D721Med (cell line): Measurements from ENCODE around the gene LSM4.
"Not testable (repeated sequence)": the region's sequence is repeated elsewhere in the genome, so short reads cannot be mapped to it uniquely, and the experiment has no call there.

Experiments used
- DNase-seq: peaks from one replicate; pipeline ENCODE4 v3.0.0; 2011; ENCODE audit warnings: low spot score; ENCODE audit not compliant: insufficient read length
- FAIRE-seq: peaks from 2 replicates; lab custom pipeline; 2011; peaks lifted over from hg19 to GRCh38; lab: Jason Lieb, UNC
- CTCF ChIP-seq: IDR thresholded peaks from 2 replicates; pipeline ENCODE4 v1.5.1; 2012; ENCODE audit warnings: mild to moderate bottlenecking, control low read depth; ENCODE audit not compliant: insufficient read depth; ENCODE audit errors: missing control alignments

The LSM4 gene

GRCh38 chr19:18322759-18323460 is at the start of gene LSM4:
Gene LSM4 (minus strand): TSS chr19:18323076. CDS start chr19:18323020, 56 bp downstream.
- DNase-seq (peak; percentile 99), FAIRE-seq (no peak)
- peak; percentile 17 for TF ChIP-seq CTCF

- FAIRE-seq (no peak), DNase-seq (no peak)
- TF ChIP-seq CTCF: no peak
Observed at GRCh38 chr19:18368504-18369222, 45.8 kb upstream of the LSM4 start.

GRCh38 chr19:18366021-18366435 is 43.2 kb upstream of the LSM4 start:
- DNase-seq: no peak
- no peak for FAIRE-seq
- TF ChIP-seq CTCF: no peak

DNA sequence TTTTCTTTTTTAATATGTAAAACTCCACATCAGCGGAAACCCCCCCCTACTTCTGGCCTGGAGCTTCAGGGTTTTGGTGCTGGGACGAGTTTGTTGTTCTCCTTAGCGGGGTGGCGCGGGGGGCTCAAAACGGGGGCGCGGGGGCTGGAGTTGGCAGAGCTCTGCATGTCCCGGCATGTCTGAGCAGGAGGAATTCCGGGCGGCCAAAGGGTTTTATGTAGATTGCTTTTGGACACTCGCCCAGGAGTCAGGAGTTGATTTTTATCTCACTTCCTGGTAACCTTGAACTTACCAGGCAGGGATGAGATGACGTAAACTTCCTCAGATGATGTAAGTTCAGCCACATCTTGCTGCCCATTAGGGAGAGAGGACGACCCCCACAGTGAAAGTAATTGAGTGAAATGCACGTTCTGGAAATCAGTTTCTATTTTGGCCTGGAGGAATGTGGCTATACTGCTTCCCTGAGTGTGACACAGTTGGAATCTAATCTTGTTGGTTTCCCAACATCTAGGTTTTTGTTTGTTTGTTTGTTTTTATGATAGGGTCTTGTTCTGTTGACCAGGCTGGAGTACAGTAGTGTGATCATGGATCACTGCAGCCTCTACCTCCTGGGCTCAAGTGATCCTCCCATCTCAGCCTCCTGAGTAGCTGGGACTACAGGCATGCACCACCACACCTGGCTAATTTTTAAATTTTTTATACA is 42.1 kb upstream of the LSM4 start:
- no peak for TF ChIP-seq CTCF
- no peak for FAIRE-seq
- no peak for DNase-seq

GRCh38 chr19:18364277-18364825 is 41.5 kb upstream of the LSM4 start:
- not testable (repeated sequence) for FAIRE-seq, DNase-seq

DNA sequence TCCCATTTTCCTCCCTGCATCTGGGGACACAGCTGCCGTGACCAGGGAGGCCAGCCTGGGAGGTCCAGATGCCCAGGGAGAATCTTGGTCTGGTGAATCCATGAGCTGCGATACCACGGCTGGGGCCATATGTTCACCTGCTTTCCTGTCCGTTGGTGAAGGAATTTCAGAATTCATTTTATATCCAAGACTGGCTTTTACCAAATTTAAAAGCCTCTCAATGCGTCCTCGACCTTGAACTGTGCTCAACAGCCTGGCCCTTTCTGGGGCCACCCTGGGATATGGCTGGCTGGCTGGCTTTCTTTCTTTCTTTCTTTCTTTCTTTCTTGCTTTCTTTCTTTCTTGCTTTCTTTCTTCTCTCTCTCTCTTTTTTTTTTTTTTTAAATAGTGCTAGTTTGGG is 40.9 kb upstream of the LSM4 start:
- FAIRE-seq: no peak
- no peak for TF ChIP-seq CTCF
- no peak for DNase-seq

DNA sequence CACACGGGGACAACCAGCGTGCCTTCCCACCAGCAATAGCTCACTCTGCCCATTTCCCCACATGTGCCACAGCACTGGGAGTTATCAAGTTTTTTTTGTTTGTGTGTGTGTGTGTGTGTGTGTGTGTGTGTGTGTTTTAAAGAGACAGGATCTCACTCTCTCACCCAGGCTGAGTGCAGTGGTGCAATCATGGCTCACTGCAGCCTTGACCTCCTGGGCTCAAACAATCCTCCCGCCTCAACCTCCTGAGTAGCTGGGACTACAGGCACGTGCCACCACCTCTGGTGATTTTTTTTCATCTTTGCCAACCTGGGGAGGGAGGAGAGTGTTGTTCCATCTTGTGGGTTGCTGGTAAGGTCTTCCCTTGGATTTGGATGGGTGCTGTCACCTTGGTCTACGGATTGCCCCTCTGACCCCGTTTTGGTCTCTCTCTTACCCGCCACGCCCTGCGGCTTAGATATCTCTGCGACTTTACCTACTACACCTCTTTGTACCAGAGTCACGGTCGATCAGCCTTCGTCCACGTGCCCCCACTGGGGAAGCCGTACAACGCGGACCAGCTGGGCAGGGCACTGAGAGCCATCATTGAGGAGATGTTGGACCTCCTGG is 40.2 kb upstream of the LSM4 start:
- no peak for DNase-seq
- no peak for FAIRE-seq
- TF ChIP-seq CTCF: no peak
